ENCODE results near the gene MAP4.
"Not testable (repeated sequence)": the region's sequence is repeated elsewhere in the genome, so short reads cannot be mapped to it uniquely, and the experiment has no call there.

DNA sequence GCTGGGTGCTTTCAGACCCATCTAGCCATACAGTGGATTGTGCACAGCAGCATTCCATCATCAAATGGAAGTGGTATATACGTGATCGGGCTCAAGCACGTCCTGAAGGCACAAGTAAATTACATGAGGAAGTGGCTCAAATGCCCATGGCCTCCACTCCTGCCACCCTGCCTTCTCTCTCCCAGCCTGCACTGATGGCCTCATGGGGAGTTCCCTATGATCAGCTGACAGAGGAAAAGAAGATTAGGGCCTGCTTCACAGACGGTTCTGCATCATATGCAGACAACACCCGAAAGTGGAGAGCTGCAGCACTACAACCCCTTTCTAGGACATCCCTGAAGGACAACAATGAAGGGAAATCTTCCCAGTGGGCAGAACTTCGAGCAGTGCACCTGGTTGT lies 8.2 kb downstream of the MAP4 start:
- TF ChIP-seq EZH2 (IDR thresholded peaks at IDR 0.05; ENCODE audit: low read length, missing control alignments) = not testable (repeated sequence)
- TF ChIP-seq, protein P1, sequence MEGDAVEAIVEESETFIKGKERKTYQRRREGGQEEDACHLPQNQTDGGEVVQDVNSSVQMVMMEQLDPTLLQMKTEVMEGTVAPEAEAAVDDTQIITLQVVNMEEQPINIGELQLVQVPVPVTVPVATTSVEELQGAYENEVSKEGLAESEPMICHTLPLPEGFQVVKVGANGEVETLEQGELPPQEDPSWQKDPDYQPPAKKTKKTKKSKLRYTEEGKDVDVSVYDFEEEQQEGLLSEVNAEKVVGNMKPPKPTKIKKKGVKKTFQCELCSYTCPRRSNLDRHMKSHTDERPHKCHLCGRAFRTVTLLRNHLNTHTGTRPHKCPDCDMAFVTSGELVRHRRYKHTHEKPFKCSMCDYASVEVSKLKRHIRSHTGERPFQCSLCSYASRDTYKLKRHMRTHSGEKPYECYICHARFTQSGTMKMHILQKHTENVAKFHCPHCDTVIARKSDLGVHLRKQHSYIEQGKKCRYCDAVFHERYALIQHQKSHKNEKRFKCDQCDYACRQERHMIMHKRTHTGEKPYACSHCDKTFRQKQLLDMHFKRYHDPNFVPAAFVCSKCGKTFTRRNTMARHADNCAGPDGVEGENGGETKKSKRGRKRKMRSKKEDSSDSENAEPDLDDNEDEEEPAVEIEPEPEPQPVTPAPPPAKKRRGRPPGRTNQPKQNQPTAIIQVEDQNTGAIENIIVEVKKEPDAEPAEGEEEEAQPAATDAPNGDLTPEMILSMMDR (conservative IDR thresholded peaks at IDR 0.05 in 1 of 2, IDR thresholded peaks at IDR 0.05 in 1 of 2; ENCODE audit: low read depth in 1 of 2, low read length in 2 of 2) = not testable (repeated sequence)

All from fibroblast of lung (primary cell).